Measurements from ENCODE around the gene MAP3K21. TPM values are rescaled to one million over a fixed set of nuclear protein-coding genes. Genes with fewer than 3 reads are reported as not detected.

Gene MAP3K21
- total and polyA plus RNA-seq, 2 of the 8 experiments (the other 6 are each of a cell fraction or from before 2014, with no cell fraction given): 21.2 to 21.8 TPM

DNA sequence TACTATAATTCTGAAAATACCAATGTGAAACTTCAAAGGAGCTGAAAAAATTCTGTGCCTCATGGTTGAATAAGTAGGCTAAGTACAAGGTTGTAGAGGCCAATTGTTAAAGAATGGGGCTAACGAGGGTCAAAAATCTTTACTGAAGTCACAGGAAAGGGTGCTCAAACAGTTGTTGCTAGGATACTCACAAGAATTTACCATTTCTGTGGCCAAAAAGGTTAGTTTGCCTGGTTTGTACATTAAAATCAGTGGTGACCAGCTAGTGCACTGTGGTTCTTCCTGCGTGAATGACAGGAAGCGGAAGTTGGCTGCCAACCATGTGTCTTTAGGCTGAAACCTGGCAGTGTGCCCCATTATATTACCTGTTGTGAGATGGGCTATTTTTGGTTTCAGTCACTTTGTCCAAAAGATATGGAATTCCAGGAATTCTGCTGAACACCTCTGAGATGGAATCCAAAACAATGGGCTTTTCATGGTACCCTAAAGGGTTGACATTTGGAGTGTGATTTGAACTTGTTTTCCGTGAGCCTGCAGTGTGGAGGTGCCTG is 13.5 kb downstream of the MAP3K21 start (continued):
- TF ChIP-seq CHD1 (IDR thresholded peaks at IDR 0.05; ENCODE audit: low read depth, low read length): no peak
- no peak for TF ChIP-seq RNF2 (IDR thresholded peaks at IDR 0.05; ENCODE audit: borderline replicate concordance, low read depth, low read length, missing control alignments, poor library complexity, severe bottlenecking)
- TF ChIP-seq SP4 (IDR thresholded peaks at IDR 0.05; ENCODE audit: low read length): no peak
- TF ChIP-seq EGR1 (IDR thresholded peaks at IDR 0.05; ENCODE audit: borderline replicate concordance, low read depth, low read length): no peak

Data from H1 (cell line).